SW480 (cell line): ENCODE data around the gene DUSP22.

Experiments used
- DNase-seq: peaks from one replicate; pipeline ENCODE4 v3.0.0-alpha.2; 2016; ENCODE audit warnings: low spot score

Gene DUSP22

GRCh38 chr6:381742-382461 lies 89.6 kb downstream of the DUSP22 start:
- DNase-seq = no peak

GRCh38 chr6:382883-383810 lies 90.9 kb downstream of the DUSP22 start:
- DNase-seq = no peak

- DNase-seq = no peak
Observed at GRCh38 chr6:383856-384255, 91.6 kb downstream of the DUSP22 start.

- no peak for DNase-seq
Observed at GRCh38 chr6:384898-385297, 92.6 kb downstream of the DUSP22 start.

- no peak for DNase-seq
Observed at GRCh38 chr6:385614-386013, 93.3 kb downstream of the DUSP22 start.

- no peak for DNase-seq
Observed at GRCh38 chr6:386688-387266, 94.5 kb downstream of the DUSP22 start.

- DNase-seq = no peak
Observed at GRCh38 chr6:387293-387741, 95.0 kb downstream of the DUSP22 start.

GRCh38 chr6:388202-388903 lies 96.1 kb downstream of the DUSP22 start:
- DNase-seq = no peak

- DNase-seq = no peak
Observed at GRCh38 chr6:389143-389542, 96.9 kb downstream of the DUSP22 start.

- DNase-seq = no peak
Observed at GRCh38 chr6:389622-390021, 97.3 kb downstream of the DUSP22 start.

GRCh38 chr6:390914-391558 lies 98.7 kb downstream of the DUSP22 start:
- no peak for DNase-seq

GRCh38 chr6:391559-392440 lies 99.5 kb downstream of the DUSP22 start, which contains the start of gene IRF4:
Gene IRF4 (plus strand): TSS chr6:391752. CDS start chr6:393153, 1,401 bp downstream.
- no peak for DNase-seq

GRCh38 chr6:392441-393390 lies 100.4 kb downstream of the DUSP22 start:
- no peak for DNase-seq

GRCh38 chr6:393391-394221 lies 101.3 kb downstream of the DUSP22 start:
- no peak for DNase-seq

- no peak for DNase-seq
Observed at GRCh38 chr6:394641-395289, 102.5 kb downstream of the DUSP22 start.

- no peak for DNase-seq
Observed at GRCh38 chr6:395432-396125, 103.3 kb downstream of the DUSP22 start.

- DNase-seq = no peak
Observed at GRCh38 chr6:396126-396520, 103.8 kb downstream of the DUSP22 start.
